Measurements from ENCODE around the gene PRRG1. TPM values are rescaled to one million over a fixed set of nuclear protein-coding genes. Genes with fewer than 3 reads are reported as not detected.
"Not testable (repeated sequence)": the region's sequence is repeated elsewhere in the genome, so short reads cannot be mapped to it uniquely, and the experiment has no call there.

PRRG1 gene
- total RNA-seq, 1 donor from 2014 or later: 16.0 TPM

DNA sequence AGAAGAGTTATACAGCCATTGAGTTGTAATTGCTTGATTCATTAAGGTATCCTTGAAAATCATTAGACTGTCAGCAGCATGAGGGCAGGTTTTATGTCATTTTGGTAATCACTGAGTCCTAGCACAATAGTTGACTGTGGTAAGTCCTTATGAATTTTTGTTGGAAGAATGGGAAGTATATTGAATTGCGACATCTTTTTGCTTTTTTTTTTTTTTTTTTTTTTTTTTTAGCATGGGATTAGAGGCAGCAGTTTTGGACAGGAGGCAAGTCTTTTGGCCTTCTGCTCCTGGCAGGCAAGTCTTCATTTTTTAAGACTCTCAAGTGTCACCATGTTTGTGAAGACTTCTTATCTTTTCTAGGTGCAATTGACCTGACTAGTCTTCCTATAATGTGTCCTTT, 29.7 kb downstream of the PRRG1 start:
- DNase-seq: no peak

- DNase-seq: no peak
Observed at GRCh38 chrX:37380256-37380655, 31.1 kb downstream of the PRRG1 start.

- peak; percentile 8 for DNase-seq
Observed at GRCh38 chrX:37380924-37381323, 31.8 kb downstream of the PRRG1 start.

DNA sequence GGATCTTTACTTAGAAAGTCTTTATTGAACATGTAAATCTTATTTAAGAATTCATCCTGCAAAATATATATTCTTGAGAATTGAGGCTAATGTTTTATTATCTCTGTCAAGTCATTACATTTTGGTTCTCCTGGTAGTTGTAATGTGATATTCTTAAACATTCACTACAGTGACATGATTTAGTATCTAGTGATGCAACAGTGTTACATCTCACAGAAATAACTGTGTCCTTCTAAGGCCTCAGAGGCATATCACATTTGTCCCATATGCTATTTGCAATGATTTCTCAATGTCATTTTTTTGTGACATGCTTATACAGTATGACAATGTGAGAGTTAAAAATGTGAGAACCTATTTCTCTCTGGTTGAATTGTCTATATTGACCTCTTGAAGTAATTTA, 34.1 kb downstream of the PRRG1 start:
- no peak for DNase-seq

- no peak for DNase-seq
Observed at GRCh38 chrX:37388413-37388812, 39.2 kb downstream of the PRRG1 start.

DNA sequence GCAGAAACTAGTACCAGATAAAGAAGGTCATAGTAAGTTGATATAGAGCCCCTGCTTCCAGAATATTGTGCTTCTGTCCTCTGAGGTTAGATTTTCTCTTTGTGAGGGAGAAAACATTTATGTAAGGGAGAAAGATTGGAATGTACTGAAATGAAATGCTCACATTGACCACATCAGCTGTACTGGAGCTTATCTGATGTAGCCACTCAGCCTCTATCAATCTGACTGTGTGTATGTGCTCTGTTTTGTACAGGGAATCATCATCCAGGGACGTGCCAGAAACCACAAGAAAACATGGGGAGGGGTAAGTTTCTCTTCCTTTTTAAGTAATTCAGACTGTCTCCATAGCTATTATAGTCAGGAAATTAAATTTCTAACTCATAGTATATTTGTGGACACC, 56.8 kb downstream of the PRRG1 start:
- DNase-seq: peak; percentile 0

- no peak for DNase-seq
Observed at GRCh38 chrX:37407736-37408135, 58.6 kb downstream of the PRRG1 start.

GRCh38 chrX:37409278-37409677, 60.1 kb downstream of the PRRG1 start:
- no peak for DNase-seq

- no peak for DNase-seq
Observed at GRCh38 chrX:37420185-37420584, 71.0 kb downstream of the PRRG1 start.

DNA sequence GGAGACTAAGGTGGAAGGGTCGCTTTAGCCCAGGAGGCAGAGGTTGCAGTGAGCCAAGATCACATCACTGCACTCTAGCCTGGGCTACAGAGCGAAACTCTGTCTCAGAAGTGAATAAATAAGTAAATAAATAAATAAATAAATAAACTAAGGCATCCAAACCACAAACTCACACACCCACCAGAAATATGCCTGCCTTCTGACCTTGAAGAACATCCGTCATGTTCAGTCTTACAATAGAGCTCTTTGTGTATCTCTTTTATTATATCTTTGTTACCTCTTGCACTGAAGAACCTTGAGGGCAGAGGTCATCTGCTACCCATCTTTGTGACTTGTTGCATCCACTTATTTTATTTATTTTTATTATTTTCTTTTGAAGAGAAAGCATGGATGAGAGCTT, 71.6 kb downstream of the PRRG1 start:
- DNase-seq: no peak

GRCh38 chrX:37424000-37424429, 74.9 kb downstream of the PRRG1 start:
- no peak for DNase-seq

- DNase-seq: peak; percentile 19
Observed at GRCh38 chrX:37425370-37425769, 76.2 kb downstream of the PRRG1 start.

- not testable (repeated sequence) for DNase-seq
Observed at GRCh38 chrX:37428962-37429361, 79.8 kb downstream of the PRRG1 start.

- DNase-seq: no peak
Observed at GRCh38 chrX:37434362-37434761, 85.2 kb downstream of the PRRG1 start.

GRCh38 chrX:37437160-37437559, 88.0 kb downstream of the PRRG1 start:
- DNase-seq: no peak

DNA sequence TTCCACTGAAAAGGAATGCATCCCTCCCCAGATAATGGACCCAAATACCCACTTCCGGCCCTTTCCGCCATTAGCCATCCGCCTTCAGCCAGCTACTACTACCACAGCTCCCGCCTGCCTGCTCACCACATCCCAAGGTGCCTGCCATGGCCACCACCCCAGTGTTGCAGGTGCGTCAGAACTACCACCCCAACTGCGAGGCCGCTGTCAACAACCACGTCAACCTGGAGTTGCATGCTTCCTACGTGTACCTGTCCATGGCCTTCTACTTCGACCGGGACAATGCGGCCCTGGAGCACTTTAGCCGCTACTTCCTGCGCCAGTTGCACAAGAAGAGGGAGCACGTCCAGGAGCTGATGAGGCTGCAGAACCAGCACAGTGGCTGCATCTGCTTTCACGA, 92.2 kb downstream of the PRRG1 start:
- no peak for DNase-seq

DNA sequence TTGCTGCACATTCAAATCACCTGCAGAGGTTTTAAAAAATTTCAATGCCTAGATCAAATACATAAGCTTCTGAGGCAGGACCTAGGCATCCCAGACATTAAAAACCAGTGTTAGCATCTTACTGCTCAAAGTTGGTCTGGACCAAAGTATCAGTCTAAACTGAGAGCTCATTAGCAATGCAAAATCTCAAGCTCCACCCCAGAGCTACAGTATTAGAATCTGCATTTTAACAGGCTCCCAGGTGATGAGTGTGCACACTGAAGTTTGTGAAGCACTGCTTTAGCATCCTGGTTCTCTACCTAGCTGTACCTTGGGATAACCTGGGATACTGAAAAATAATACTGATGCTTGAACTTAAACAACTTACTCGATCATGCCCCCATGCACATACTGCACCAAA, 96.0 kb downstream of the PRRG1 start:
- DNase-seq: no peak

- no peak for DNase-seq
Observed at GRCh38 chrX:37453821-37454220, 104.7 kb downstream of the PRRG1 start.

GRCh38 chrX:37454537-37455285, 105.5 kb downstream of the PRRG1 start:
- no peak for DNase-seq

- DNase-seq: no peak
Observed at GRCh38 chrX:37455381-37455780, 106.2 kb downstream of the PRRG1 start.

GRCh38 chrX:37460285-37460684, 111.1 kb downstream of the PRRG1 start:
- not testable (repeated sequence) for DNase-seq

- no peak for DNase-seq
Observed at GRCh38 chrX:37462346-37462745, 113.2 kb downstream of the PRRG1 start.

DNA sequence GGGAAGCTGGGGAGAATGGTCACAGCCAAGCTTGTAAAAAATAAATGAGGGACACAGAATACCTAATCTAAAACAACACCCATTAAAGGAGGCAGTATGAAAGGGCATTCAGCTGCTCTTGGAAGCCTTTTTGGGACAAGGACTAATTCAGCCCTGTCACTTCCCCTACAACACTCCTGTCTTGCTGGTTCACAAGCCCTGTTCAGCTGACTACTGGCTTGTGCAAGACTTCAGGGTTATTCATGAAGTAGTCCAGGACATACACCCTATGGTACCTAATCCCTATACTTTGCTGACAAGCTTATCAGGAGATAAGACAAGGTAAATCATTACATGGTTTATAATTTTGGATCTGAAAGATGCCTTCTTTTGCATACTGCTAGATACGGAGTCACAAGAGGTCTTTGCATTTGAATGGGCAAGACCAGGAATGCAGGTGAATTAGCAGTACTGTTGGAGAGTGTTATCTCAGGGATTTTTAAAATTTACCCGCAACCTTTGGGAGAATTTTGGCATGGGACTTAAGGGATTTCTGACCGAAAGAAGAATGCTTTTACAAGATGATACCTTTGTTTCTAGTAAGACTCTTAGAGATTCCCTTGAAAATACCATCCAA, 119.1 kb downstream of the PRRG1 start:
- no peak for DNase-seq

- DNase-seq: no peak
Observed at GRCh38 chrX:37470711-37471110, 121.5 kb downstream of the PRRG1 start.

Data from tongue (tissue), 2 donors.